ENCODE measurements around the gene SAMD4B. TPM values are rescaled to one million over a fixed set of nuclear protein-coding genes. Genes with fewer than 3 reads are reported as not detected.
A peak's percentile ranks its signal among the peaks of the same experiment; 100 is the strongest.

SAMD4B gene
- total and polyA plus RNA-seq, 2 of the 8 experiments (the other 6 are each of a cell fraction or from before 2014, with no cell fraction given): 137 to 158 TPM

DNA sequence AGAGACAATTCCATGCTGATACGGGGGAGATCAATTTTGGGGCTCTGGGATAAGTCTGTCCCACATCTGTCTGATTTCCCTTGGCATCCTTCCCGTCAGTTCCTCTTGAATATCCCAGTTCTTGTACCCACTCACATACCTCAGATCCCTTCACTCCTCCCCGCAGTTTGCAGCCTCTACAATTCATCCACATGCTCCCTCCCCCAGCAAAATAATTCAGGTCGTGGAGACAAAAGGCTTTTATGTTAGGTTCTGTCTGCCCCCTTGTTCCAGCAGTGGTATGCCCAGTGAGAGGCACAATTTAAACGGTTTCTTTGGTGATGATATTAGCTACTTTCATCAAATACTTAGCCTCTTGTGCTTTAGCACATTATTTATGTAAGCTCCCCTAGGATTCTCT lies 83.9 kb downstream of the SAMD4B start:
- Histone ChIP-seq H3K9ac (replicated peaks in 1 of 4; ENCODE audit: extremely low read depth in 1 of 4, low read depth in 3 of 4, low read length in 3 of 4) (no peak overlapping the region), H3K27ac (ENCODE audit: low read depth, low read length) (no peak overlapping the region), H3K4me1 (replicated peaks in 1 of 4; ENCODE audit: control insufficient read depth in 3 of 4, insufficient read depth in 4 of 4, low read length in 3 of 4) (peaks cover 5 to 18% (median 13%) of the 10 kb centered on the region in 4 experiments), H2AFZ (ENCODE audit: low read length) (no peak overlapping the region), H2BK20ac (ENCODE audit: low read length) (no peak overlapping the region), H3K36me3 (ENCODE audit: control insufficient read depth in 2 of 4, insufficient read depth in 4 of 4, low read length in 3 of 4) (peaks cover 14 to 36% (median 28%) of the 10 kb centered on the region in 4 experiments), H2BK5ac (ENCODE audit: low read depth, low read length) (no peak overlapping the region), H4K91ac (replicated peaks; ENCODE audit: insufficient read length, low read length) (no peak overlapping the region), H3K4me3 (ENCODE audit: extremely low read depth in 1 of 4, insufficient read depth in 2 of 4, low read depth in 3 of 4, low read length in 4 of 4) (no peak overlapping the region), H2BK120ac (replicated peaks; ENCODE audit: low read depth, low read length) (no peak overlapping the region), H3K18ac (ENCODE audit: extremely low read depth, low read length) (peak overlapping the region; percentile 16; the same call in 1 of the 2 replicates), H3K4ac (replicated peaks; ENCODE audit: insufficient read length, low read depth, low read length) (no peak overlapping the region), H3K27me3 (replicated peaks in 1 of 4; ENCODE audit: control insufficient read depth in 3 of 4, extremely low read depth in 1 of 4, insufficient read depth in 3 of 4, low read length in 3 of 4) (no peaks in the 10 kb centered on the region), H4K5ac (ENCODE audit: insufficient read length, low read depth, low read length) (no peak overlapping the region), H3K56ac (replicated peaks; ENCODE audit: insufficient read length, low read depth, low read length) (no peak overlapping the region), H3K23me2 (ENCODE audit: low read depth, low read length) (peaks cover 5% of the 10 kb centered on the region), H2AK5ac (ENCODE audit: low read depth, low read length) (no peak overlapping the region; the same call in 1 of the 2 replicates), H2BK12ac (ENCODE audit: low read depth, low read length) (no peak overlapping the region), H3K79me2 (ENCODE audit: control insufficient read depth in 1 of 2, insufficient read depth in 2 of 2, low read length in 2 of 2) (no peaks in the 10 kb centered on the region), H3K9me3 (ENCODE audit: insufficient read depth in 2 of 2, low read depth in 1 of 2, low read length in 1 of 2) (no peaks in the 10 kb centered on the region), H4K8ac (ENCODE audit: extremely low read depth, insufficient read depth, low read length) (no peak overlapping the region), H4K20me1 (replicated peaks in 1 of 2; ENCODE audit: control insufficient read depth in 1 of 2, insufficient read depth in 2 of 2, low read length in 2 of 2) (peaks cover 0 to 5% of the 10 kb centered on the region in 2 experiments), H2BK15ac (ENCODE audit: low read length) (no peak overlapping the region), H3K14ac (ENCODE audit: insufficient read length) (no peak overlapping the region), H3K4me2 (ENCODE audit: insufficient read depth in 1 of 2, low read depth in 2 of 2, low read length in 2 of 2) (no peak overlapping the region; a peak in 1 of 4 replicates), H3K23ac (ENCODE audit: insufficient read length) (no peak overlapping the region), H3K79me1 (ENCODE audit: low read depth, low read length) (no peaks in the 10 kb centered on the region)
- ChIA-PET POLR2A (ENCODE audit: partially characterized antibody) (interaction anchor here (3.4 to 47.8 kb wide), 6 partner anchors 3 to 36 kb away, joined by 22 to 1154 read pairs (median 28); partner anchors contain the start of genes MED29, PAF1, PLEKHG2 and RPS16), CTCF (ENCODE audit: partially characterized antibody) (interaction anchor here (0.6 to 3.1 kb wide), 5 partner anchors 12 to 74 kb away, joined by 3 to 14 read pairs (median 5); no protein-coding TSS in a partner anchor)
- 83% methylated on average over 5 of the region's 5 CpGs; no CpG with 5 or more reads in 1 of the 2 experiments for WGBS, 2 experiments (ENCODE audit: extremely low coverage in 1 of 2, insufficient coverage in 1 of 2, insufficient read length in 1 of 2, insufficient replicate concordance in 2 of 2, low coverage in 1 of 2, low lambda C conversion rate in 2 of 2, missing lambda C conversion rate in 1 of 2)
- DNase-seq (ENCODE audit: low read depth in 1 of 2, low spot score in 2 of 2): no peak
- TF ChIP-seq RBBP5 (IDR thresholded peaks at IDR 0.05; ENCODE audit: borderline replicate concordance, low read depth, low read length) (no peak), HDAC2 (IDR thresholded peaks at IDR 0.05; ENCODE audit: borderline replicate concordance in 1 of 2, low read depth in 2 of 2, low read length in 2 of 2) (no peak), PHF8 (conservative IDR thresholded peaks at IDR 0.05; ENCODE audit: low read depth, low read length) (no peak), POLR2A (IDR thresholded peaks at IDR 0.05; ENCODE audit: control extremely low read depth in 1 of 2, low read depth in 2 of 2, low read length in 2 of 2) (no peak; a peak in 1 of 3 replicates), USF2 (IDR thresholded peaks at IDR 0.05; ENCODE audit: low read length) (no peak), TCF12 (IDR thresholded peaks at IDR 0.05; ENCODE audit: low read depth, low read length) (no peak), RXRA (IDR thresholded peaks at IDR 0.05; ENCODE audit: insufficient read depth, low read depth, low read length) (no peak), ASH2L (IDR thresholded peaks at IDR 0.05; ENCODE audit: low read length) (no peak), BACH1 (IDR thresholded peaks at IDR 0.05; ENCODE audit: low read length) (no peak)
- FAIRE-seq: peak; percentile 42

All from H1 (cell line).